ENCODE results near the gene FAM221B.

DNA sequence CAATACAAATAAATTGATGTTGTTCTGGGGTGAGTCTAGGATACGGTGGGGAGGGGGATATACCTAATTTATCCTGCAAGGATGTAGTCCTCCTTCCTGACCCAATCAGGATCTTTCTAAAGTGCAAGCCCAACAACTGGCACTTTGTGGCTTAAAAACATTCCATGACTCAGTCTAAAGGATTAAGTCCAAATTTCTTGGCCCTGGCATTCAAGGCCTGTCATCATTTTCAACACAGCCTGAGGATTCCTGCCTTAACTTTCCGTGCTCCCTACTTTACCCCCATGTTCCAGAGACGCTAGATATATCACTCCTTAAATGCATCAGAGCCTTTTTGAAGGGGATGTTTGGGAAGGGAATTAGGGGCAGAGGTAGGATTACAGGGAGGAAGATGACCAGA, 1.0 kb downstream of the FAM221B start:
- TF ChIP-seq CTCF (IDR thresholded peaks at IDR 0.05) (no peak), EP300 (IDR thresholded peaks at IDR 0.05) (no peak)
